Mesodermal cell (in vitro differentiated cells): Measurements from ENCODE around the gene CAMKMT.

Experiments
- H3K27ac ChIP-seq: 2 replicates; pipeline ENCODE4 v1.7.0; 2013; ENCODE audit warnings: mild to moderate bottlenecking, low read depth, low read length, moderate library complexity; ENCODE audit not compliant: severe bottlenecking
- H3K36me3 ChIP-seq: 2 replicates; pipeline ENCODE4 v1.7.1; 2013; ENCODE audit warnings: mild to moderate bottlenecking, low read length, moderate library complexity; ENCODE audit not compliant: control insufficient read depth, insufficient read depth
- H3K4me1 ChIP-seq: one replicate; pipeline ENCODE4 v1.7.1; 2013; ENCODE audit warnings: mild to moderate bottlenecking, low read length; ENCODE audit not compliant: insufficient read depth, control insufficient read depth, poor library complexity, severe bottlenecking
- H3K4me3 ChIP-seq: 2 replicates; pipeline ENCODE4 v1.7.0; 2013; ENCODE audit warnings: low read length, control low read depth, mild to moderate bottlenecking; ENCODE audit not compliant: insufficient read depth, poor library complexity, severe bottlenecking; ENCODE audit errors: extremely low read depth
- H3K9me3 ChIP-seq: 2 replicates; pipeline ENCODE4 v1.7.1; 2013; ENCODE audit warnings: mild to moderate bottlenecking, low read length, moderate library complexity; ENCODE audit not compliant: control insufficient read depth
- WGBS, 2 experiments: methylation state at CpG; one replicate each; pipeline ENCODE4 v1.1.5; 2013; ENCODE audit warnings: missing lambda C conversion rate in 2 of 2; ENCODE audit not compliant: insufficient coverage in 2 of 2; 5-methylcytosine and 5-hydroxymethylcytosine counted together

Gene CAMKMT

DNA sequence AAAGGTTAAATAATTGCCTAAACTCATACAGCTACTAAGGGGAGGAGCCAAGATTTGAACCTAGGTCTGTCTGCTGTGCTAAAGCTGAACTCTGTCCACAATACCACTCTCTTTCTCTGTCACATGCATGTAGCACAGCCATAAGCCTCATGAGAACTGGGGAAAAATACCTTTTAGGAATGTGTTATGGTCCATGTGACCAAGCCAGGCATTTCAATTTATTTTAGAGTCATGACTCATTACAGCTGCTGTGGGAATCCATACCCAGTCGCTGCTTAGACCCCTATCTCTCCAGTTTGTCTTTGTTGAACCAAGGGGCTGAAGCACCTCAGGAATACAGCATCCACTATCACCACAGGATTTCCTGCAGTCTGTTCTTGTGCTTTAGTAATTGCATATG, 379.8 kb downstream of the CAMKMT start:
- WGBS, 2 experiments: 100% methylated on average over 1 of the region's 1 CpG; no CpG with 5 or more reads in 1 of the 2 experiments
- H3K9me3 ChIP-seq: no peaks in the 10 kb centered on the region

DNA sequence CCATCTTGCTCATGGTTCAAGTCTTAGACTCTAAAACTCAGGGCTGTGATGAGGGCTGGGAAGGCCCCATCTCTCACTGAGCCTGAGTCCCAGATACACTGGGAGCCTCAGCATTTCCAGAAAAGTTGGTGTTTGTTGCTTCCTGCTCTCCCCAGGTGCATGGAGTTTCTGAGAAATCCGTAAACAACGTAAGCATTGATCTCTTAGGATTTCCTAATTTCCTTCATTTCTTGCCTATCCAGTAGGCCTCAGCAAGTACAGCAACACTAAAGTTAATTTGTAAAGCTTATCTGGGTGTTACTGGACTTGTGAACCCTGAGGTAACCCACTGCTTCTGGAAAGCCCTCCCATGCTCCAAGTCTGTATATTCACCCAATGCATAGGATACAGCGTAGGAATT, 380.3 kb downstream of the CAMKMT start:
- no peaks in the 10 kb centered on the region for H3K9me3 ChIP-seq
- H3K4me3 ChIP-seq: no peak overlapping the region
- H3K36me3 ChIP-seq: no peaks in the 10 kb centered on the region
- 88 to 90% methylated on average over 2 to 3 of the region's 3 CpGs for WGBS, 2 experiments
- H3K4me1 ChIP-seq: peaks cover 4% of the 10 kb centered on the region
- no peak overlapping the region for H3K27ac ChIP-seq

More for the DNA sequence above, 379.8 kb downstream of the CAMKMT start:
- Histone ChIP-seq H3K4me1 (peaks cover 4% of the 10 kb centered on the region), H3K4me3 (no peak overlapping the region), H3K36me3 (no peaks in the 10 kb centered on the region), H3K27ac (no peak overlapping the region)

DNA sequence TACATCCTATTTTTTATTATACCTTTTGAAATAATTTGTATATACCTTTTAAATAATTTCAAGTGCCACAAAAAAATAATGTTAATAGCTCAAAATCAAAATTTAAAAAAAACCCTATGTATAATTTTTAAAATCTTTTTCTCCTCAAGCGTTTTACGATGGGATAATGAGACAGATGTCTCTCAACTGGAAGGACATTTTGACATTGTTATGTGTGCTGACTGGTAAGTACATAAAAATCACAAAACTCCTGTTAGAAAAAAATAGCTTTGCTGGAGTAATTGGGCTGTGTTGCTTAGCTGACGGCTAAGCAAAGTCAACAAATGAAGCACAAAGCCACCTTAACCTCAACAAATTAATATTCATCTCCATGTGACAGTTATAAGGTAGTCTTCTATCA, 381.7 kb downstream of the CAMKMT start:
- no peaks in the 10 kb centered on the region for H3K9me3 ChIP-seq
- H3K36me3 ChIP-seq: no peaks in the 10 kb centered on the region
- H3K27ac ChIP-seq: no peak overlapping the region
- no peak overlapping the region for H3K4me3 ChIP-seq
- WGBS, 2 experiments: no CpG with 5 or more reads among the region's 3 CpGs
- peaks cover 4% of the 10 kb centered on the region for H3K4me1 ChIP-seq

DNA sequence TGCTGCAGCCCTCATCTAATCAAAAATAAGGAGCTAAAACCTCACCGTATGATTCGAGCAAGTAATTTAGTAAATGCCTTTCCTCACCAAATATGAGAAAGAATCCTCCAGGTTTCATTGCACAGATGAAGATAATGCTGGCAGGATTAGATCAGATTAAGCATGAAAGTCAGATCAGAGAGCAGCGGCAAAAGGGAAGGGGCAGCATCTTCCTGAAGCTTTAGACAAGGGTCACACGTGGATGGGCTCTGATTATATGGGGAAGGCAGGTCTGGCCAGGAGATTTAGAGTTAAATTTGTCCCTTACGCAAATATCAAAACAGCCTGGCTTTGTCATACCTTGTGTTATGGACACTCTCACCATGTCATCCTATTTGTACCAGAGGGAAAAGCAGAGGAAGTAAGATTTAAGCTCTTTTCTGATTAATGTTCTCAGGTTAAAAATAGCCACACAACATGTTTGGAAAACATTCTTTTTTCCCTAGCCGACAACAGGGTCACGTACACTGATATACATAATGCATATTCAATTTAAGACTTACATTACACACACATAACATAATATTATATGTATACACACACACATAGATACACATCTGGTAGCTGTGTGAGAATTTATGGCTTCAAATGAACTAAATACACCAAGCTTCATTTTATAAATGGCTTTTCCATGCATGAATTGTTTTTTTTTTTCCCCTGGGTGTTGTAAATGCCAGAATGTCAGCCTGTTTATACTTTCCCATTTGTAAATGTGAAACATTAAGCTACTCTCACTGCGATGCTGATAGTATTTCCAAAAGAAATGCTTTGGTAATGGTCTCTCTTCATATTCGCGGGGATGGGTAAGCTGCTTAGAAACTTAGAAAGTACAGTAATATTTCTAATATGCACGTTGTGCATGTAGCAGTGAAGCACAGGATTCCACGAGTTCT, 383.5 kb downstream of the CAMKMT start:
- H3K27ac ChIP-seq: no peak overlapping the region

DNA sequence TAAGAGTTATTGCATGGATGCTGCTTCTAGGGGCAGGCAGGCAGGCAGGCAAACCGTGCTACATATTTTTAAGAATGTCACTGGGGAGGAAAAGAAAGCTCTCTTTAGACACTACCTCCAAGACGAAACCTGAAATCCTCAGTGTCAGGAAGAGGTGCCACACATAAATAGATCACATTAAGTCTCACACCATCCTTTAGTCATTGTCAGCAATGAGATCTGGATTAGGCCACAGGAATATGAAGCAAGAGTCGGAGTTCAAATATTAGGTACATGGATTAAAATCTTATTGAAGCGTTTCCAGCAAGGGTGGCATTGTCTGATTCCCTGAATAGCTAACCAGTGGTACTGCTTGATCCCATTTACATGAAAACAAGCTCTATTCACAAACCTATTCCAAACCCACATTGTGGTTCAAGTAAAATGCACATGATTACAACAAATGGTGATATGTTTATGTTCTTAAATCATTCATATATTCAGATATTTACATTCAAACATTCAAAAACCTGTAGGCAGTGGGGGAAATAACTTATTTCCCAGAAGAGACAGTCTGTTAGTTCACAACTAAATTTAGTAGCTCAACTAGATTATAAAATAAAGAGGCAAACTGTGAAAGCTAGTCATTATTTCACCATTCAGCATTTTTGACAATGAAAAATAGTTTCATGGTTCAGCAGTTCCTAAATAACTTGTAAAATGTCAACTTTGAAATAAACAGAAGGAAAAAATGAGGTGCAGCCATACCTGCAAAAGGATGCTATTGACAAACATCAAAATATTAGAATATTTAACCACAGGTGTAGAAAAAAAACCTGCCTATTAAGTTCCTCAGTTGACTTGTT, 384.4 kb downstream of the CAMKMT start:
- Histone ChIP-seq H3K4me3 (no peak overlapping the region), H3K36me3 (no peaks in the 10 kb centered on the region), H3K4me1 (peaks cover 4% of the 10 kb centered on the region), H3K27ac (no peak overlapping the region), H3K9me3 (no peaks in the 10 kb centered on the region)
- 80% methylated on average over 2 of the region's 4 CpGs; no CpG with 5 or more reads in 1 of the 2 experiments for WGBS, 2 experiments

More for the DNA sequence above, 383.5 kb downstream of the CAMKMT start:
- no peak overlapping the region for H3K4me3 ChIP-seq
- no peaks in the 10 kb centered on the region for H3K9me3 ChIP-seq
- 76 to 83% methylated on average over 6 to 9 of the region's 12 CpGs for WGBS, 2 experiments
- no peaks in the 10 kb centered on the region for H3K36me3 ChIP-seq
- H3K4me1 ChIP-seq: peaks cover 4% of the 10 kb centered on the region

DNA sequence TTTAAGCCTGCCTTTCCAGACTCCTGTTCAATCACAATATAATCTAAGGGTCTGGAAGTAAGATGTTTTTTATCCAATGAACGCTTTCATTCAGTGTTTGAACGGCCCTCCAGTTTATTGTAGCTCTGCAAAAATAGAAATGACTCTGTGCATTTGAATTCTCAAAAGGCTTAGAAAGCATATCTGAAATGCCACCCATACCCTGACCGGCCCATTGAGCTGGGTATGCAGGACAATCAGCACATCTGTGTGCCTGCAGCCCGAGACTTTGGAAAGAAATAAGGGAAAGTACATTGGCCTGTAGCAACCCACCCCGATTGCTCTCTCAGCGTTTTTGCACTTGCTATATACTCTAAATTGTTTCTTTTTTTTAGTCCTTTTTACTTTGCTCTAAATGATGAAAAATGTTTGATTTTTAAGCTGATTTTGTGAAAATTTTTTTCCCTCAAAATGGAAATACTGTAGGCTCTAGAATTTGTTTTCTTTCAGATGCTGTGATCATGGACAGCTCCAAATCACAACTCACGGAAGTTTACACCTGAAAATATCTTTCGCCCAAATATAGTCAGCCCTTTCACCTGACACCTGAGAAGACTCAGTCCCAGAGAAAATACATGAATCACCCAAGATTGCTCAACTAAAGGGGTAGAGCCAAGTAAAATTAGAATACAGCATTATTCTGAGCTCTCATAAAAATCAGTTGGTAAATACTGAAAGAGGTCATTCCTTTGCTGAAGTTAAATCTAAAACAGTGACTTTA, 385.3 kb downstream of the CAMKMT start:
- Histone ChIP-seq H3K4me3 (no peak overlapping the region), H3K9me3 (no peaks in the 10 kb centered on the region), H3K27ac (no peak overlapping the region), H3K4me1 (peaks cover under 1% of the 10 kb centered on the region), H3K36me3 (no peaks in the 10 kb centered on the region)
- WGBS, 2 experiments: 72 to 74% methylated on average over 3 to 4 of the region's 8 CpGs

DNA sequence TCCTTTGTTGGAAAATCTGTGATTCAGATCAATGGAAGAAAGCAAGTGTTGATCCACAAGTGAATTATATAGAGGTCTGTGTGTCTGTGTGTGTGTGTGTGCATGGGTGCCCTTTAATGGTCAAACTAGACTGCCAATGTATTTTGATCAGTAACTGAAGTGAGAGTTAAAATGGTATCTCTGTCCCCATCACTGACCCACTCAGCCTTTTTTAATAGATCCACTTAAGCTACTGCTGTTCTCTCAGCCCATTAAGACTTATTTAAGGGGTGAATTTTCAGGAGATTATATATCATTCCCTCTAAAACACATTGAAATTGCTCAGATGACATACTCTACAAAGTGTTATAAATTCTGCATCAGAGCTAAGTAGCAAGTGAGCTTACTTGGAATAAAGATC, 386.0 kb downstream of the CAMKMT start:
- Histone ChIP-seq H3K27ac (no peak overlapping the region), H3K36me3 (no peaks in the 10 kb centered on the region), H3K9me3 (no peaks in the 10 kb centered on the region), H3K4me1 (no peaks in the 10 kb centered on the region), H3K4me3 (no peak overlapping the region)

DNA sequence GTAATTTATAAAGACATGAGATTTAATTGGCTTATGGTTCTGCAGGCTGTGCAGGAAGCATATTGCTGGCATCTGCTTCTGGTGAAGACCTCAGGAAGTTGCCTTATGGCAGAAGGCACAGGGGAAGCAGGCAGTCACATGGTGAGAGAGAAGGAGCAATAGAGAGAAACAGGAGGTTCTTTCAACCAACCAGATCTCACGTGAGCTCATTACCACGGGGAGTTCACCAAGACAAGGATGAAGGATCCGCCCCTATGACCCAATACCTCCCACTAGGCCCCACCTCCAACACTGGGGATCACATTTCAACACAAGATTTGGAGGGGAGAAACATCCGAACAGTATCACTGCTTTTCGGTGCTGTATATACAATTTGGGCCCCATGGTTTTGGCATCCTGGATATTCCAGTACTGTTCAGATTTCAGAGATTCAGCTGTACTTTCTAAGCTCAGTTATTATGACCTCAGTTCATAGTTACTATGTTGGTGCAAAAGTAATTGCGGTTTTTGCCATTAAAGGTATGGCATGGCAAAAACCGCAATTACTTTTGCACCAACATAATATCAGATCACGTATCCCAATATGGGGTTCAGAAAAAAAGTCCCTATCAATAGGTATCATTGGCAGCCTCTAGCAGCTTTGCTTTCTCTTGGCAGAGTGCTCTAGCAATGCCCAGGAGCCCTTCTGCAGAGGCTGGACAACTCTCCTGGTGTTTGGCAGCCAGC, 390.2 kb downstream of the CAMKMT start:
- Histone ChIP-seq H3K4me3 (no peak overlapping the region), H3K36me3 (no peaks in the 10 kb centered on the region), H3K27ac (no peak overlapping the region), H3K9me3 (no peaks in the 10 kb centered on the region), H3K4me1 (no peaks in the 10 kb centered on the region)
- whole genome bisulfite sequencing, 2 experiments: 72 to 78% methylated on average over 6 to 7 of the region's 8 CpGs

DNA sequence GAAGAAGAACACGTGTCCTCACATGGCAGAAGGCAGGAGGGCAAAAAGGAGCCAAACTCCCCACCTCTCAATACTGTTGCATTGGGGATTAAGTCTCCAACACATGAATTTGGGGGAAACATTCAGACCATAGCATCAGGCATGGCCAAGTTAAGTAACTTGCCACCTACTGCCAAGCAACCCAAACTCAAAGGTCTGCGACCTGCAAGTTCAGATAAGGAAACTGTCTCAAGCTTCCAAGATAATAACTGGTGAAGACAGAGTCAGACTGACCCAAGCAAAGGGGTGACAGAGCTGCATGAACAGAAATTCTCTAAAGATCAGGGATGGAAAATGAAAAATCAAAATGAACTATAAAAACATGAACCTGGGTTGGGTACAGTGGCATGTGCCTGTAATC, 391.0 kb downstream of the CAMKMT start:
- WGBS, 2 experiments: 100% methylated on average over 2 of the region's 2 CpGs; no CpG with 5 or more reads in 1 of the 2 experiments

More for the DNA sequence above, 391.0 kb downstream of the CAMKMT start:
- H3K4me3 ChIP-seq: no peak overlapping the region
- no peak overlapping the region for H3K27ac ChIP-seq
- H3K4me1 ChIP-seq: no peaks in the 10 kb centered on the region
- H3K9me3 ChIP-seq: no peaks in the 10 kb centered on the region
- no peaks in the 10 kb centered on the region for H3K36me3 ChIP-seq
